DMS79 (cell line): ENCODE results near the gene FBXW8.
A peak's percentile ranks its signal among the peaks of the same experiment; 100 is the strongest.

Experiments
- DNase-seq: peaks from one replicate; lab custom pipeline; 2025; lab: John Stamatoyannopoulos, UW

The FBXW8 gene

GRCh38 chr12:117076410-117077372, 165.9 kb downstream of the FBXW8 start:
- DNase-seq = peak; percentile 95

- DNase-seq = no peak
These were observed 168.7 kb downstream of the FBXW8 start for GRCh38 chr12:117079487-117079886.

- peak; percentile 94 for DNase-seq
These were observed 170.0 kb downstream of the FBXW8 start for GRCh38 chr12:117080661-117081144.
